Natural killer cell (primary cell): ENCODE results near the gene SNX19. TPM values are rescaled to one million over a fixed set of nuclear protein-coding genes. Genes with fewer than 3 reads are reported as not detected.

Experiments
- ATAC-seq, 3 donors: fragments of 150-1000 bp in 2 of 3; fragments of 200-7000 bp in 1 of 3; cut with Tn5 transposase; 1 replicate in 1 of 3; 2 replicates in 2 of 3; pipeline ENCODE4 v1.10.0; 2021; ENCODE audit warnings: mild to moderate bottlenecking in 2 of 3, moderate library complexity in 2 of 3
- DNase-seq, 2 donors: peaks; one replicate each; pipeline versions ENCODE4 v3.0.0 to v3.0.0-alpha.2; 2013 to 2021; ENCODE audit warnings: mixed read lengths in 1 of 2
- H3K27ac ChIP-seq: one replicate; pipeline ENCODE4 v1.5.1; 2013; ENCODE audit warnings: mild to moderate bottlenecking, low read length
- H3K27me3 ChIP-seq: one replicate; pipeline ENCODE4 v1.6.1; 2013; ENCODE audit warnings: low read length; ENCODE audit not compliant: control insufficient read depth, insufficient read depth
- H3K36me3 ChIP-seq: one replicate; pipeline ENCODE4 v1.6.1; 2013; ENCODE audit warnings: low read length; ENCODE audit not compliant: control insufficient read depth, insufficient read depth
- H3K4me1 ChIP-seq: one replicate; pipeline ENCODE4 v1.6.1; 2013; ENCODE audit warnings: low read length; ENCODE audit not compliant: control insufficient read depth, insufficient read depth
- H3K4me3 ChIP-seq: one replicate; pipeline ENCODE4 v1.5.1; 2013; ENCODE audit warnings: low read length
- H3K9me3 ChIP-seq: one replicate; pipeline ENCODE4 v1.6.1; 2013; ENCODE audit warnings: low read length; ENCODE audit not compliant: control insufficient read depth, insufficient read depth
- H3K27ac Mint-ChIP-seq, 2 donors: one replicate each; pipeline ENCODE4 v1.8.0; 2022; ENCODE audit warnings: mild to moderate bottlenecking in 2 of 2, mixed read lengths in 2 of 2, moderate library complexity in 1 of 2
- H3K27me3 Mint-ChIP-seq, 2 donors: one replicate each; pipeline ENCODE4 v1.8.0; 2022; ENCODE audit warnings: low read depth in 2 of 2, mixed read lengths in 2 of 2
- H3K36me3 Mint-ChIP-seq: one replicate; pipeline ENCODE4 v1.8.0; 2022; ENCODE audit warnings: mixed read lengths
- H3K4me1 Mint-ChIP-seq, 2 donors: one replicate each; pipeline ENCODE4 v1.8.0; 2022; ENCODE audit warnings: mixed read lengths in 2 of 2
- H3K4me3 Mint-ChIP-seq: one replicate; pipeline ENCODE4 v1.8.0; 2022; ENCODE audit warnings: mild to moderate bottlenecking, moderate library complexity, mixed read lengths
- H3K9me3 Mint-ChIP-seq, 2 donors: one replicate each; pipeline ENCODE4 v1.8.0; 2022; ENCODE audit warnings: mixed read lengths in 2 of 2
- CTCF ChIP-seq: fragments of 200-600 bp; IDR thresholded peaks from one replicate; pipeline ENCODE4 v1.8.0; 2022; ENCODE audit warnings: antibody characterized with exemption
- WGBS: methylation state at CpG from one replicate; pipeline ENCODE4 v1.1.7; 2013; ENCODE audit warnings: missing lambda C conversion rate; ENCODE audit not compliant: insufficient coverage; 5-methylcytosine and 5-hydroxymethylcytosine counted together
- intact Hi-C: fragments of 100-400 bp; cut with micrococcal nuclease; formaldehyde crosslinking; loops from one replicate; pipeline ENCODE4 v1.14.2; 2022
- total RNA-seq, 4 donors: library from RNA; stranded (reverse); fragments of 120-200 nt in 1 of 4; gene quantifications; one replicate each; pipeline versions ENCODE4 v1.2.3 to v1.2.4, GENCODE V29; 2013 to 2022

Gene SNX19
- total RNA-seq, 3 donors from 2014 or later (not counting 1 experiment from before 2014, with no cell fraction given) = 65.4 to 76.6 (median 72.0) TPM

DNA sequence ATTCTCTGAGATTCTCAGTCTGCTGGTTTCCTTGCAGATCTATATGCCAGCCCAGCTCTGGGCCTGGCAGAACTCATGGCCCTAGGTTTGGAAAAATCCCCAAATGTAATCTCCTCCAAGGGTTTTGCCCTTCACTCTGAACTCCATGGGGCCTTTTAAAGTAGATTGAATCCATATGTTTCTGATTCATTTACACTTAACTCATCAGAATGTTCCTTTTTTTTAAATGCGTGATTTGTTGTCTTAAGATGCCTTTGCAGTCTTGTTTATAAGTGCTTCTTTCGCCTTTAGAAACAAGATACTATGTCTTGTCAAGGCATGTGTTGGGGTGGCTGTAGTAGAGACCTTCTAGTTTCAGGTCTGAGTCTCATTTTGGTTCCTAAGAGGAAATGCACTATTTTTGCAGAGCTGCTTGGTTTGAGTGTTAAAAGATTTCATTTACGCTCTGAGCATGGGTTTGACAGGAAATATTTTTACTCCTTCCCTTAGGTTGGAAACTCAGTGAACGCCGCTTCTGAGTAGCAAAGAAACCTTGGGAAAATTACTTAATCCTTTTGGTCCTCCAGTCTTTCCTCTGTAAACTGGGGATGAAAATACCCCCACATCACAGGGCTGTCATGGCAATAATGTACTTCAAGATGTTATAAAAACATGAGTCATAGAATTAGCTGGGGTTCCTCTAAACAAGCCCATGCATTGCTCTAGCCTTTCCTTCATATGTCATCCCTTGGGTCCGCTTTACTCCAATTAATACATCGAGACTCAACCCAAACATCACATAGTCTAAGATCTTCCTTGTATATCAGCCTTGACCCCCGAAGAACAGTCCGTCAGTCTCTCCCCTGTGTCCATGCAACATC, 83.5 kb downstream of the SNX19 start:
- Histone ChIP-seq H3K4me1 (no peaks in the 10 kb centered on the region), H3K27me3 (no peaks in the 10 kb centered on the region), H3K27ac (no peak overlapping the region), H3K4me3 (no peak overlapping the region), H3K36me3 (no peaks in the 10 kb centered on the region), H3K9me3 (peaks cover 4% of the 10 kb centered on the region)
- WGBS = 87% methylated on average over 9 of the region's 9 CpGs
- H3K4me1 Mint-ChIP-seq = no peaks in the 10 kb centered on the region
- peaks cover 3 to 7% of the 10 kb centered on the region in 2 donors for H3K9me3 Mint-ChIP-seq
- intact Hi-C loops = no loop called here
- no peak overlapping the region for H3K27ac Mint-ChIP-seq
- peaks cover 15% of the 10 kb centered on the region for H3K36me3 Mint-ChIP-seq
- H3K4me3 Mint-ChIP-seq = no peak overlapping the region
- ATAC-seq (no peak), DNase-seq (no peak)
- TF ChIP-seq CTCF = no peak
- H3K27me3 Mint-ChIP-seq = peaks cover 20 to 28% of the 10 kb centered on the region in 2 donors

GRCh38 chr11:130831976-130832375, 84.3 kb downstream of the SNX19 start:
- DNase-seq (no peak), ATAC-seq (no peak)
- no peak overlapping the region for H3K4me3 Mint-ChIP-seq
- peaks cover 7% of the 10 kb centered on the region for H3K36me3 Mint-ChIP-seq
- Histone ChIP-seq H3K4me1 (no peaks in the 10 kb centered on the region), H3K36me3 (no peaks in the 10 kb centered on the region), H3K27me3 (no peaks in the 10 kb centered on the region), H3K27ac (no peak overlapping the region), H3K9me3 (no peaks in the 10 kb centered on the region), H3K4me3 (no peak overlapping the region)
- peaks cover 0 to 4% of the 10 kb centered on the region in 2 donors for H3K9me3 Mint-ChIP-seq
- no peak for TF ChIP-seq CTCF
- intact Hi-C loops = no loop called here
- 89% methylated on average over 9 of the region's 9 CpGs for WGBS
- H3K4me1 Mint-ChIP-seq = no peaks in the 10 kb centered on the region
- peaks cover 15 to 20% of the 10 kb centered on the region in 2 donors for H3K27me3 Mint-ChIP-seq
- no peak overlapping the region for H3K27ac Mint-ChIP-seq

DNA sequence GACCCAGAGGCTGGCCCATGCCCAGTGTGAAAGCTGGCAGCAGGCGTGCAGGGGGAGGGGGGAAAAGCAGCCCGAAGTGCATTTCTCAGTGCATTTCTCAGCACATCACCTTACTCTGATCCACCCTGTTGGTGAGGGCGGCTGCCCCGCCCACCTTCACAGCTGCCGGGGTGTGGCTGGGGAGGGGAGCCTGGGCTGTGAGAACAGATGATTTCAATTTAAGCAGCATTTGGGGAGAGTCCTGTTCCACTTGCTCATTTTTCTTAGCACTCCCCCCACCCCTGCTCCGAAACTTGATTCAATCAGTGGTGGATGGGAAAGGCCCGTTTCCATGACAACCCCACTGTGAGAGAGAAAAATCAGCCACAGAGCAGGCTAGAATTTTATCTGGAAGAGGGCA, 84.8 kb downstream of the SNX19 start:
- Mint-ChIP-seq H3K4me1 (no peaks in the 10 kb centered on the region), H3K9me3 (no peaks in the 10 kb centered on the region), H3K4me3 (no peak overlapping the region), H3K27ac (no peak overlapping the region), H3K36me3 (peaks cover 2% of the 10 kb centered on the region), H3K27me3 (peaks cover 13 to 15% of the 10 kb centered on the region in 2 donors)
- Histone ChIP-seq H3K27ac (no peak overlapping the region), H3K27me3 (no peaks in the 10 kb centered on the region), H3K4me3 (no peak overlapping the region), H3K4me1 (no peaks in the 10 kb centered on the region), H3K36me3 (no peaks in the 10 kb centered on the region), H3K9me3 (no peaks in the 10 kb centered on the region)
- no peak for TF ChIP-seq CTCF
- DNase-seq = no peak
- ATAC-seq = no peak
- 100% methylated on average over 1 of the region's 7 CpGs for WGBS
- intact Hi-C loops = no loop called here
